WERI-Rb-1 (cell line): Measurements from ENCODE around the gene B3GNT4.
"Not testable (repeated sequence)": the region's sequence is repeated elsewhere in the genome, so short reads cannot be mapped to it uniquely, and the experiment has no call there.

Experiments
- DNase-seq: peaks from one replicate; pipeline ENCODE4 v3.0.0-alpha.2; 2020
- H3K27ac ChIP-seq: fragments of 250-450 bp; sonication (Bioruptor Pico); 2 replicates; pipeline ENCODE4 v1.5.1; 2020; ENCODE audit warnings: mild to moderate bottlenecking, moderate library complexity
- H3K27me3 ChIP-seq: fragments of 250-450 bp; sonication (Bioruptor Pico); 2 replicates; pipeline ENCODE4 v1.5.1; 2021; ENCODE audit warnings: mild to moderate bottlenecking, low read depth, moderate library complexity; ENCODE audit not compliant: insufficient read depth, severe bottlenecking
- H3K36me3 ChIP-seq: fragments of 250-450 bp; sonication (Bioruptor Pico); 2 replicates; pipeline ENCODE4 v1.5.1; 2020; ENCODE audit warnings: mild to moderate bottlenecking, moderate library complexity
- H3K4me3 ChIP-seq: 2 replicates; pipeline ENCODE4 v1.5.1; 2011; ENCODE audit warnings: low read depth, mild to moderate bottlenecking, control low read depth, low read length
- H3K9me3 ChIP-seq: fragments of 250-450 bp; sonication (Bioruptor Pico); 2 replicates; pipeline ENCODE4 v1.5.1; 2021; ENCODE audit warnings: mild to moderate bottlenecking, moderate library complexity; ENCODE audit not compliant: severe bottlenecking
- TF ChIP-seq, protein P1 (sequence below): IDR thresholded peaks from 2 replicates; pipeline ENCODE4 v1.5.1; 2011; ENCODE audit warnings: low read depth, mild to moderate bottlenecking, control low read depth, inconsistent platforms, low read length

Gene B3GNT4

DNA sequence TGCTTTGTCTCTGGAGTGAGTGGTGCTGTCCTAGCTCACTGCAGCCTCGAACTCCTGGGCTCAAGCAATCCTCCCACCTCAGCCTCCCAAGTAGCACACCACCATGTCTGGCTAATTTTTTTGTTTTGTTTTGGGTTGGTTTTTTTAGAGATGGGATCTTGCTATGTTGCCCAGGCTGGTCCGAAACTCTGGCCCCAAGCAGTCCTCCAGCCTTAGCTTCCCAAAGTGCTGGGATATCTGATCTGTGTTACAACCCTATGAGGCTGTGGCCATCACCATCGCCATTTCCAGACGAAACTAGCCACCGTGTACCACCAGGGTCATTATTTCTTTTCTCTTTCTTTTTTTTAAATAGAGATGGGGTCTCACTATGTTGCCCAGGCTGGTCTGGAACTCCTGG lies 32.1 kb upstream of the B3GNT4 start:
- Histone ChIP-seq H3K9me3 (no peaks in the 10 kb centered on the region), H3K27ac (no peak overlapping the region), H3K27me3 (no peaks in the 10 kb centered on the region), H3K36me3 (no peaks in the 10 kb centered on the region), H3K4me3 (no peak overlapping the region)
- no peak for DNase-seq
- TF ChIP-seq, protein P1, sequence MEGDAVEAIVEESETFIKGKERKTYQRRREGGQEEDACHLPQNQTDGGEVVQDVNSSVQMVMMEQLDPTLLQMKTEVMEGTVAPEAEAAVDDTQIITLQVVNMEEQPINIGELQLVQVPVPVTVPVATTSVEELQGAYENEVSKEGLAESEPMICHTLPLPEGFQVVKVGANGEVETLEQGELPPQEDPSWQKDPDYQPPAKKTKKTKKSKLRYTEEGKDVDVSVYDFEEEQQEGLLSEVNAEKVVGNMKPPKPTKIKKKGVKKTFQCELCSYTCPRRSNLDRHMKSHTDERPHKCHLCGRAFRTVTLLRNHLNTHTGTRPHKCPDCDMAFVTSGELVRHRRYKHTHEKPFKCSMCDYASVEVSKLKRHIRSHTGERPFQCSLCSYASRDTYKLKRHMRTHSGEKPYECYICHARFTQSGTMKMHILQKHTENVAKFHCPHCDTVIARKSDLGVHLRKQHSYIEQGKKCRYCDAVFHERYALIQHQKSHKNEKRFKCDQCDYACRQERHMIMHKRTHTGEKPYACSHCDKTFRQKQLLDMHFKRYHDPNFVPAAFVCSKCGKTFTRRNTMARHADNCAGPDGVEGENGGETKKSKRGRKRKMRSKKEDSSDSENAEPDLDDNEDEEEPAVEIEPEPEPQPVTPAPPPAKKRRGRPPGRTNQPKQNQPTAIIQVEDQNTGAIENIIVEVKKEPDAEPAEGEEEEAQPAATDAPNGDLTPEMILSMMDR, result no peak

DNA sequence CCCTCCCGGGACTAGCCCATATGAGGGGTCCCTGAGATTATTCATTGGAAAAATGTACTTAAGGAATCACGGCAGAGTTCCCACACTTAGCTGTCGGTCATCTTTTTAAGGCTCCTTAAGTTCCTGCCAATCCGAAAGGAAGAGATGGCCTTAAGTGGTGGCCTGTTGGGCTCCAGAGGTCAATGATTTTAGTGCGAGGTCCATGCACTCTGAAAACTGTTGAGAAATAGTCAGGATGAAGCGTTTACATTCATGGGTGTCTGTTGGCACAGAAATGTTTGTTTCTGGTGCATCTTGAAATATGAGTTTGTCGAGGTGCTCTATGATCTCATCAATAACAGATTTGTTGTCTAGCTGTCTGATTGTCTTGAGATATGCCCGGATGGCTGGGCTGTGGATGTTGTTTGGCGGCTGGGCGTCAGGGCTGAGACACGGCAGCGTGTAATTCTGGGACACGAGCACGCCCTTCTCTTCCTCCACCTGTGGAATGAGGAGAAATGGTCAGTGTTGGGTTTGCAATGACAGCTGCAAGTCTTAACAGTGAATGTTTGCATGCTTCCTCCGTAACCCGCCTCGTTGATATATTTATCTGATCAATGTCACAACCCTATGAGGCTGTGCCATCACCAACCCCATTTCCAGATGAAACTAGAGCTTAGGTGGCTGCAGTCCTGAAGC lies 31.1 kb upstream of the B3GNT4 start:
- H3K4me3 ChIP-seq, result no peak overlapping the region
- no peaks in the 10 kb centered on the region for H3K27me3 ChIP-seq
- H3K36me3 ChIP-seq, result no peaks in the 10 kb centered on the region
- no peaks in the 10 kb centered on the region for H3K9me3 ChIP-seq
- TF ChIP-seq, protein P1, result no peak
- no peak overlapping the region for H3K27ac ChIP-seq
- no peak for DNase-seq

DNA sequence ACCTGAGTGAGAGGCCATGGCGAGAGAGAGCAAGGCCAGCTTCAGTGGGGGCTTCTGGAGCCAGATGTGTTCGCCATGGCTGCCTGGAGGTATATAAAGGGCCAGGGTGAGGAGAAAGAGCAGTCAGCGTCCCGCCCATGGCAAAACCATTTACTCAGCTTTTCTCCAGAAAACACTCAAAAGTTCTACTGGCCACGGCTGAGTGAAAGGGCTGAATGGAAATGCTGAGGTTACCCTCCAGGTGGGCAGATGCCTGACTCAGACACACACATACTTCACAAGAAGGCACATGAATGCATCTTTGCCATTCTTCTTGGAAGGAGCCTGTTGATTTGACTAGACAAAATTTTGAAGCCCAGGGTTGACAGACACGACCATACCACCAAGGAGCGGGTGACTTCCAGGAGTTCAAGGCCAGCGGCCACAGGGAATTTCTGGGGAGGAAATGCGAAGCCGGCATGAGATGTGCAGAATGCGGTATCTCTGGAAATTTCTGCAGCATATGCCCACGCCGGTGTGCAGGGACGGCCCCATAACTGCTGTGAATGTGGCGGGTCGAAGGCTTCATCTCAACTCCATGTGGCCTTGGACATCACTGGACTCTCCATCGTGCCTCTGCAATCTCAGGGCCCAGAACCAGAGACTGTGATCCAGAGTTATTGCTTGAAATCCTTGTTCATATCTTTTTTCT lies 29.2 kb upstream of the B3GNT4 start, which contains the start of gene IL31:
TSS of gene IL31 (minus strand) at position 67 of the 691 bp plus-strand sequence. CDS start at position 18, 49 bp downstream.
- H3K27ac ChIP-seq, result no peak within 1 kb of the TSS
- no peaks in the 10 kb centered on the region for H3K27me3 ChIP-seq
- H3K36me3 ChIP-seq, result no peaks in the 10 kb centered on the region
- TF ChIP-seq, protein P1, result no peak
- H3K9me3 ChIP-seq, result no peaks in the 10 kb centered on the region
- DNase-seq, result no peak
- H3K4me3 ChIP-seq, result no peak within 1 kb of the TSS

DNA sequence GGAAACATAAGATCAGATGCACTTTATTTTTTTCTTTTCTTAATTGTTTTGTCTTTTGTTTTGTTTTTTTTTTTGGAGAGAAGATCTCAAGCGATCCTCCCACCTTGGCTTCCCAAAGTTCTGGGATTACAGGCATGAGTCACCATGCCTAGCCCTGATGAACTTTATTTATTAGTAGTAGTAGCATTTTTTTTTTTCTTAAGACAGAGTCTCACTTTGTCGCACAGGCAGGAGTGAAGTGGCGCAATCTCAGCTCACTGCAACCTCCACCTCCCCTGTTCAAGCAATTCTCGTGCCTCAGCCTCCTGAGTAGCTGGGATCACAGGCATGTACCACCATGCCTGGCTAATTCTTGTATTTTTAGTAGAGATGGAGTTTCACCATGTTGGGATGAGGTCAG lies 27.0 kb upstream of the B3GNT4 start:
- not testable (repeated sequence) for DNase-seq, H3K4me3 ChIP-seq, H3K27ac ChIP-seq, H3K9me3 ChIP-seq, H3K36me3 ChIP-seq, H3K27me3 ChIP-seq

DNA sequence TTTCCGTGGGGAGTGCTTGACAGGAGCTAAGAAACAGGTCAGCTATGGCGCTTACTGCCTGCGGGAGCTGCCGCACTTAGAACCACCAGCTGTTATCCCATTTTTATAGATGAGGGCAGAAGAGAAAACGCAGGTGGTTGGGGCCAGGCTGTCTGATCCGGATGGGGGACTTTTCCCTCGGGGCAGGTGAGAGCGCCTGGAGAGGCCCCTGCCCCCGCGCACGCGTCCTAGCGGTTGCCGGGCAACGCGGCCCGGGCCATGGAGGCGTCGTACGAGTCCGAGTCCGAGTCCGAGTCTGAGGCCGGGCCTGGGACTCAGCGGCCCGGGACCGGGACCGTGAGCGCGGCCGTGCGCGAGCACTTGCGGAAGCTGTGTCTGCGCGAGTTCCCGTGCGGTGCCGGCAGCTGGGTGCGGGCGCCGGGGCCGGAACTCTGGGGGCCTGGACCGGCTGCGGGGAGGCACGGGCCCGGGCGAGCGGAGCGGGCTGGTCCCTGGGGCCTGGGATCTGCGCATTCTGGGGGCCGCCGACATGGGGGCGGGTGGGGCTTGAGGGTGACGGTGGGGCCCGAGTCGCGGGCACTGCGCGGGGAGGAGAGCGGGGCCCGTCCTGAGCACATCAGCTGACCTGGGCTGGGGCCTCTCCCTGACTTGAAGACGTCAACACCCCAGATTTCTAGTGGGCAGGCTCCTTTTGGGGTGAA lies 20.5 kb upstream of the B3GNT4 start, which contains the start of gene LRRC43:
TSS of gene LRRC43 (plus strand) at position 237 of the 701 bp plus-strand sequence. CDS start at position 259, 22 bp downstream.
- Histone ChIP-seq H3K27me3 (no peaks in the 10 kb centered on the region), H3K4me3 (peak within 1 kb of the TSS; percentile 43), H3K27ac (no peak within 1 kb of the TSS), H3K36me3 (no peaks in the 10 kb centered on the region), H3K9me3 (no peaks in the 10 kb centered on the region)
- peak; percentile 48 for DNase-seq
- TF ChIP-seq, protein P1, result no peak

DNA sequence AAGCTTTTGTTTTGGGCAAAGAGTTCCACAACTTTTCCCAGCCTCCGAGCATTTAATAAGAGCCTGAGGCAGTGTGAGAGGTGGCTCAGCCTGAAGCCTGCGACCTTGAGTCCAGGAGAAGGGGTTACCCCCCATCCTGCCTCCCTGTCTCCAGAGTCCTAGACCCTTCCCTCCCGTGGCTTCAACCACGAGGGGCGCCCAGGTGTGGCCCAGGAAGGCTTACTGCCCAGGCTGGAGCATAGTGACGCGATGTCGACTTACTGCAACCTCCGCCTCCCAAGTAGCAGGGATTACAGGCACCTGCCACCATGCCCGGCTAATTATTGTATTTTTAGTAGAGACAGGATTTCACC lies 19.9 kb upstream of the B3GNT4 start:
- TF ChIP-seq, protein P1, result no peak
- no peak overlapping the region for H3K27ac ChIP-seq
- no peaks in the 10 kb centered on the region for H3K9me3 ChIP-seq
- no peaks in the 10 kb centered on the region for H3K36me3 ChIP-seq
- H3K27me3 ChIP-seq, result no peaks in the 10 kb centered on the region
- H3K4me3 ChIP-seq, result no peak overlapping the region
- DNase-seq, result no peak
